Urinary bladder (tissue), 4 donors: ENCODE data around the gene VSIR. TPM values are rescaled to one million over a fixed set of nuclear protein-coding genes. Genes with fewer than 3 reads are reported as not detected.

ENCODE experiments used
- DNase-seq: peaks from one replicate; pipeline ENCODE4 v3.0.0-alpha.2; 2015; ENCODE audit errors: extremely low spot score
- H3K27ac ChIP-seq: one replicate; pipeline ENCODE4 v1.5.1; 2013; ENCODE audit warnings: low read depth, mild to moderate bottlenecking, moderate library complexity
- H3K36me3 ChIP-seq: one replicate; pipeline ENCODE4 v1.6.1; 2013; ENCODE audit warnings: mild to moderate bottlenecking, moderate library complexity; ENCODE audit not compliant: insufficient read depth
- H3K4me1 ChIP-seq: one replicate; pipeline ENCODE4 v1.6.1; 2013; ENCODE audit warnings: mild to moderate bottlenecking, moderate library complexity; ENCODE audit not compliant: insufficient read depth
- H3K4me3 ChIP-seq: one replicate; pipeline ENCODE4 v1.5.1; 2013; ENCODE audit warnings: low read depth, low read length
- WGBS: extraction: QIAGEN DNeasy Blood & Tissue Kit; methylation state at CpG from one replicate; pipeline ENCODE4 v1.1.7; 2013; 5-methylcytosine and 5-hydroxymethylcytosine counted together
- polyA plus RNA-seq: library from polyadenylated mRNA; stranded (reverse); fragments of 200-250 nt; gene quantifications from one replicate; pipeline ENCODE4 v1.2.3, GENCODE V29; 2013
- total RNA-seq: library from RNA; depleted of rRNA; stranded (reverse); fragments of >200 nt; gene quantifications from one replicate; pipeline ENCODE4 v1.2.3, GENCODE V29; 2014
- donor health status: healthy with polysubstance abuse.
- donor health status: healthy.

VSIR gene
- total and polyA plus RNA-seq, 2 donors: 24.9 to 59.6 TPM

- no peak for DNase-seq
- no peak overlapping the region for H3K4me3 ChIP-seq
- H3K27ac ChIP-seq: peak overlapping the region; percentile 51
- WGBS: 84% methylated on average over 3 of the region's 3 CpGs
- no peaks in the 10 kb centered on the region for H3K36me3 ChIP-seq
- H3K4me1 ChIP-seq: no peaks in the 10 kb centered on the region
Observed at GRCh38 chr10:71770255-71770654, 3.1 kb downstream of the VSIR start.

DNA sequence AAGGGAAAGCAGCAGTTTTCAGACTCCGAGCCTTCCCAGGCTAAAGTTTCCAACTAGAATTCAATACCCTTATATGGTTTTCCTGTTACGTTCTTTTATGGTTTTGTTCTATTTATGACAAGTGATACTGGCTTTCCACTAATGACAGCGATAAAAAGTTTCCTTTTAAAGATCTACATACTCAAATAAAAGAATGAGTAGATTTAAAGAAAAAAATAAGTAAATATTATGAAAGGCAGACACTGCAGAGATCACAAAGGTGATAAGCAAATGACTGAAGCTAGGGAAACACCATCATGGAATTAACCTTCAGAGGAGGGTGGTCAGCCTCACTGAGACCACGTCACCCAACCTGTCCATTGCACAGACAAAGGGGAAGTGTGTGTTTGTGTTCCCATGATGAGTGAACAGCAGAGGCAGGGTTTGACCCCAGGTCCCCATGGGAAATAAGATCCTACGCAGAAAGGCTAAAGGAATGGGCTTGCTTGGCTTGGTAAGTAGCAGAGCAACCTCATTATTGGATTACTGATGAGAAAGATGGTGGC lies 4.0 kb downstream of the VSIR start:
- no peaks in the 10 kb centered on the region for H3K4me1 ChIP-seq
- 18% methylated on average over 5 of the region's 5 CpGs for WGBS
- no peaks in the 10 kb centered on the region for H3K36me3 ChIP-seq
- H3K27ac ChIP-seq: peak overlapping the region; percentile 57
- no peak overlapping the region for H3K4me3 ChIP-seq
- DNase-seq: peak; percentile 29

DNA sequence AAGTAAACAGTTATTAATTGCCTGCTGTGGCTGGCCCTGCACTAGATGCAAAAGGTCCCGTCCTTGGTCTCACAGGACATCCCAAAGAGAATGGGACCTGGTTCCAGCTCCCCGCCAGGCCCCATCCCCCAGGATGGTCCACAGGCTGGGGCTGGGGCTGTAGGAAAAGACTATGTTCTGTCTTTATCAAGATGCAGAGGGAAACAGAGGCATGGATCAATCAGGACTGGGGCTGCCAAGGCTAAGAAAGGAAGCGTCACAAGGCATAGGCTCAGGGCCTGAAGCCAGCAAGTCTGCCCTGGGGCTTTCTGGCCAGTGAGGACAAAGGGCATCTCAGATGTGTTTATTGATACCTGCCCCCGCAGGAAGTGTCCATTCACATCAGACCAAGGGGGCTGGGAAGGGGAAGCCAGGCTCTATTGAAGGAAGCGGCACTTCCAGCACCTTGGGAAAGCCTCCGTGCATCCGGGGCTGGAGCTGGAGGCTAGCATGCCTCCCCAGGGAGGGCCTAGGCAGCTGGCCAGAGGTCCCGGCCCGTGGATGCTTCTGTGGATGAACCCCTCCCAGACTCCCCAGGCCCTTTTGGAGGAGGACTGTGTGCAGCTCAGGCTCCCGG lies 5.8 kb downstream of the VSIR start:
- Histone ChIP-seq H3K27ac (peak overlapping the region; percentile 76), H3K36me3 (no peaks in the 10 kb centered on the region), H3K4me1 (no peaks in the 10 kb centered on the region), H3K4me3 (no peak overlapping the region)
- WGBS: 31% methylated on average over 10 of the region's 10 CpGs
- no peak for DNase-seq

GRCh38 chr10:71766717-71767419 lies 6.5 kb downstream of the VSIR start:
- WGBS: 31% methylated on average over 10 of the region's 10 CpGs
- DNase-seq: peak; percentile 41
- H3K4me1 ChIP-seq: no peaks in the 10 kb centered on the region
- H3K27ac ChIP-seq: peak overlapping the region; percentile 76
- H3K4me3 ChIP-seq: no peak overlapping the region
- no peaks in the 10 kb centered on the region for H3K36me3 ChIP-seq

DNA sequence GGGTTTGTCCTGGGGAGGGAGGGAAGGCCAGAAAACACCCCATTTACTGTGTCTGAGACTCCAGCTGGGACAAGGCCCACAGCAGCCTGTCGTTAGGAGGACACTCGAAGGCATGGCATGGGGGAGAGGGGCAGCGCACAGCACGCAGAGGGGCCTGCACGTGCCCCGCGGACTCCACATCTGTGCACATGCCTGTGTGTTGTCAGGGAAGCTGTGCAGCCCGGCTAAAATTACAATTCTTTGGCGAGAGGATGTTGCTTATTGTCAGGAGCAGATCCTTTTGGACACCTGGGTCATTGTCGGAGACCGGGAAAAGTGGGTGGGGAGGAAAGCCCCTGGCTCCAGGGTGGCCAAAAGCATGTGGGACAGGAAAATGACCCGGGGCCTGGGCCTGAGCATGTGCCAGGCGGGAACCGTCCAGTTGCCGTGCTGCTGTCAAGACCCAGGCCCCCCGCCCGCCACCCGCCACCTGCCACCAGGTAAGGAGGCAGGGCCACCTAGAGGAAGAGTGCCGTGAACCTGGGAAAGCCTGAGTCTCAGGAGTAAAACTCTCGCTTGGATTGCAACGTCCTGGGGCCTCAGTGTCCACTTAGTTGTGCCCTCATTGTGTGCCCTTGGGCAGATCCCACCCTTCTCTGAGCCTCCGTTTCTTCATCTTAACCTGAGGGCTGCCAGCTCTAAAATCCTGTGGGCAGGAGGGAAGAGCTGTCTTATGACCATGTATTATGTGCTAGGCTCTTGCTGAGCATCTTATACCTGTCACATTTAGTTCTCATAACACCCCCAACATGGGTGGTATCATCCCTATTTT lies 7.2 kb downstream of the VSIR start:
- H3K27ac ChIP-seq: peak overlapping the region; percentile 76
- H3K36me3 ChIP-seq: no peaks in the 10 kb centered on the region
- no peaks in the 10 kb centered on the region for H3K4me1 ChIP-seq
- WGBS: 80% methylated on average over 22 of the region's 22 CpGs
- no peak overlapping the region for H3K4me3 ChIP-seq
- no peak for DNase-seq

DNA sequence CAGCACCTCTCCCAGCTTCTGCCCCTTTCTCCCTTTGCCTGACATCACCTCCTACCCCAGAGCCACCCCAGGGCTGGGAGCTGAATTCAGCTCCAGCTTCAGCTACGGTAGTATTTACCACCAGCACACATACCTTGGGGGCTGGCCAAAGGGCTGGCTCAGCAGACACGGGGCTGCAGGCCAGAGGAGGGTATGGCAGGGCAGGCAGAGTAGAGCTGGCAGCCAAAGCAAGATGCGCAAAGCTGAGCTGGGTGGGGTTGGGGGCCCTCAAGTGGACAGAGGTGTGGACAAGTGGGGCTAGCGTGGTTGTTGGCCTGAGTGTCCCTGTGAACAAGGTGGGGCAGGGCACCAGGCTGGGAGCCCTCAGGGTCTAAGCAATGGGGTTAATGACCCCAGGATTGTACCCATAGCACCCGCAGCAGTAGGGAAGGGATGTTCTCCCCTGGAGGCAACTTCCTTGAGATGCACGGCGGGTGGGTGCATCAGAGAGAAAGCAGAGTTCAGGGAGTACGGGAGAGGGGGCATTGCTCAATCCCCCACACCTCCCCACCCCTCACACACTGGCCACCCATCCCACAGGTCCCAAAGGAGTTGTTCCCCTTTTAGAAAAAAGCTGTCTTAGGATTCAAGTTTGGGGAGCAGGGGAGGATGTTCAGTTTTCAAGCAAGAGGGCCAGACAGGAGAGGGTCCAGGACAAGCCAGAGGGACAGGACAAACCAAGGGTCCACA lies 8.0 kb downstream of the VSIR start:
- Histone ChIP-seq H3K4me1 (peaks cover under 1% of the 10 kb centered on the region), H3K4me3 (no peak overlapping the region), H3K27ac (peak overlapping the region; percentile 68), H3K36me3 (no peaks in the 10 kb centered on the region)
- 53% methylated on average over 8 of the region's 8 CpGs for WGBS
- DNase-seq: no peak

DNA sequence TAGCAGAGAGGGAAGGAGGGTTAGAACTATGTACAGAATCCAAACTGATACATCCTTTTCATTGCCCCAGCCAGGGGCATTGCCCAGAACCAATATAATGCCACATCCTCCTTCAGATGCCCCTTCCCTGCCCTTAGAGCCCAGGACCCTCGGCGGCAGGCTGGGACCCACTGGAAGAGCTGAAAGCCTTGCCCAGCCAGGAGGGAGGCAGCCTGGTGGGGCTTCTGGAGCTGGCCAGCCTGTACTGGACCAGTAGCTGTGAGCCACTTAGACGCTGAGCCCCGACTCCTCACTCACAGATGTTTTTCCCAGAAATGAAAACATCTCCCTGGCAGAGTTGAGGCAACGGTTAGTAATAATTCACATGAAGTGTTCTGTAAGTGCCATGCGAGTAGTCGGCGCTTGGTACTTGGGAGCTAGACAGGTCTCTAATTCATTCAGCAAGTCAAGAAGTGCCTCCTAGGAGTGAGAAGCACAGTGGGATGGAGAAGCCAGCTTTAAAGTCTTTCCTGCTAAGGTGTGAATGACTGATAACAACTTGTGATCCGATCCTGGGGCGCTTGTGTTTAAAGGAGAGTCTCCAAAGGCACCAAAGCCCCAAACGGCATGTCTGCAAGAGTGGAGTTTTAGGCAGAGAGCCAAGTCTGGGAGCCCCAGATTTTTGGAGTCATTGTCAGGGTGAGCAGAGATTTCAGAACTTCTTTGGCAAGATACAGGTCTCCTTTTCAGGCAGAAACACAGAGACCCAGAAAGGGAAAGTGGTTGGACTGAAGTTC lies 9.8 kb downstream of the VSIR start:
- no peak overlapping the region for H3K4me3 ChIP-seq
- no peak overlapping the region for H3K27ac ChIP-seq
- peaks cover 1% of the 10 kb centered on the region for H3K4me1 ChIP-seq
- whole genome bisulfite sequencing: 78% methylated on average over 11 of the region's 11 CpGs
- no peak for DNase-seq
- H3K36me3 ChIP-seq: no peaks in the 10 kb centered on the region

DNA sequence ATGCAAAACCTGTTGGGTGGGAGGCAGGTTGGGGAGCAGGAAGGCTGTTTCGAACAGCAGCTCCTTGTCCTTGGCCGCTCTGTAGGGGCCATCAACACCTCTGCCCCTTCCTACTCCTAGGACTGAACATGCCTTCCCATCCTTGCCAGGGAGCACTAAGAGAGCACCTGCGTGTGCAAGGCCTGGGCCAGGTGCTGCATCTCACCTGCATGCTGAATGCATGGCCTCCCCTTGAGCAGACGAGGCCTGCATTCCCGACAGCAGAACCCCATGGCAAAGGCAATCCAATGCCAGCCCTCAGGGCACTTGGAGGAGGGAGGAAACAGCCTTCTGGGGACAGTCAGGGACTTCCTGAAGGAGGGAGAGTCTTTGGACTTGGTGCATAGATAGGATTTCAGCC lies 11.0 kb downstream of the VSIR start:
- WGBS: 92% methylated on average over 5 of the region's 5 CpGs

GRCh38 chr10:71761541-71762113 lies 11.7 kb downstream of the VSIR start:
- Histone ChIP-seq H3K4me3 (no peak overlapping the region), H3K27ac (peak overlapping the region; percentile 26), H3K4me1 (peaks cover 1% of the 10 kb centered on the region), H3K36me3 (no peaks in the 10 kb centered on the region)
- WGBS: 92% methylated on average over 26 of the region's 26 CpGs
- DNase-seq: no peak

More for the DNA sequence above, 11.0 kb downstream of the VSIR start:
- no peak overlapping the region for H3K27ac ChIP-seq
- no peak for DNase-seq
- H3K4me3 ChIP-seq: no peak overlapping the region
- no peaks in the 10 kb centered on the region for H3K36me3 ChIP-seq
- peaks cover 1% of the 10 kb centered on the region for H3K4me1 ChIP-seq

DNA sequence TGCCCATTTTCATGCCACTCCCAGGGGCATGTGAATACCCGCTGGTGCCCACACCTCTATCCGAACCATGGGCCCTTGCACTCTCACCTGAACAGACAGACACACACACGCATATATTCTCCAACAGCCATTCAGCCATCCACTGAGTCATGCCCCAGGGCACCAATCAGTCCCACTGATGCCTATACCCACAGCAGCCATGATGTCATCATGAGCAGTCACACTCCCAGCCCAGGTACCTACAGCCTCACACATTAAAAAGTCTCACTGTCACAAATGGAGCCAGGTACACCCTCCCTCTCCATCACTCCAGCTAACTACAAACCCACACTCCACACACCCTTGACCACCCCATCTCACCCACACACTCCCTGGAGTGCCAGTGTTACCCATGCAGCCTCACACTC lies 12.2 kb downstream of the VSIR start:
- H3K4me1 ChIP-seq: peaks cover 1% of the 10 kb centered on the region

DNA sequence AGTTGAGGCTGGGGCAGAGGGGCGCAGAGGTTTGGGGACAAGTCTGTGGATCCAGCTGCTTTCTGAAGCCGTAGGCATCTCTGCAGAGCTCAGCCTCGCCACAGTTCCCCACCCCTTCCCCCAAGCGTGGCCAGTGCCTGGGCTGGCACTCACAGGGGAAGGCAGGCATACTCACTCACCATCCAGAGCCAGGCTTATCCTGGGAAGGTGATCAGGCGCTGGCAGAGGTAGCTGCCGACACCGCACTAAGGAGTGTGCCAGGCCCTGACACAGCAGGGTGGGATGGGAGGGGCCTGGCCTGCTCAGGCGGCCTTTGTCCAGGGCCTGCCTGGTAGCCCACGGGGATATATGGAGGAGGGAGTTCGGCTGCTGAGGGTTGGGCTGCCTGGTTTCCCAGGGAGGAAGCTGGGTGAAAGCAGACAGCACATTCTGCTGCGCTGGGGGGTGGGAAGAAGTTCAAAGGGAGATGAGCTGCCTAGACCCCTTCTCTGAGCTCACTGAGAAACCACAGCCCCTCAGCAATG lies 15.9 kb downstream of the VSIR start:
- H3K36me3 ChIP-seq: no peaks in the 10 kb centered on the region
- no peak for DNase-seq
- WGBS: 74% methylated on average over 11 of the region's 11 CpGs

More for the DNA sequence above, 12.2 kb downstream of the VSIR start:
- Histone ChIP-seq H3K4me3 (no peak overlapping the region), H3K36me3 (no peaks in the 10 kb centered on the region), H3K27ac (peak overlapping the region; percentile 26)
- no peak for DNase-seq
- 88% methylated on average over 3 of the region's 3 CpGs for WGBS

More for the DNA sequence above, 15.9 kb downstream of the VSIR start:
- peaks cover 1% of the 10 kb centered on the region for H3K4me1 ChIP-seq
- H3K27ac ChIP-seq: peak overlapping the region; percentile 41
- H3K4me3 ChIP-seq: no peak overlapping the region
